Keratinocyte (primary cell): ENCODE results near the gene OBSCN. TPM values are rescaled to one million over a fixed set of nuclear protein-coding genes. Genes with fewer than 3 reads are reported as not detected.

Experiments used
- DNase-seq: peaks from one replicate; pipeline ENCODE4 v3.0.0-alpha.2; 2011; ENCODE audit warnings: low read depth, missing footprints, low spot score
- FAIRE-seq: peaks from 2 replicates; lab custom pipeline; 2011; peaks lifted over from hg19 to GRCh38; lab: Jason Lieb, UNC
- H2AFZ ChIP-seq: 2 replicates; pipeline ENCODE4 v1.6.0; 2012; ENCODE audit warnings: low read length, control low read depth, inconsistent platforms; ENCODE audit not compliant: control insufficient read depth
- H3K27ac ChIP-seq: 2 replicates; pipeline ENCODE4 v1.5.1; 2011; ENCODE audit warnings: low read length; ENCODE audit not compliant: control insufficient read depth, insufficient read depth
- H3K27me3 ChIP-seq: 3 replicates; pipeline ENCODE4 v1.6.0; 2011; ENCODE audit warnings: low read length; ENCODE audit not compliant: control insufficient read depth, insufficient read depth; ENCODE audit errors: extremely low read depth
- H3K36me3 ChIP-seq, 2 experiments: 2 replicates in 1 of 2; 3 replicates in 1 of 2; pipeline ENCODE4 v1.5.1; 2011; ENCODE audit warnings: low read length in 2 of 2, mild to moderate bottlenecking in 1 of 2; ENCODE audit not compliant: control insufficient read depth in 2 of 2, insufficient read depth in 2 of 2; ENCODE audit errors: extremely low read depth in 1 of 2
- H3K4me1 ChIP-seq: 3 replicates; pipeline ENCODE4 v1.5.1; 2011; ENCODE audit warnings: low read length; ENCODE audit not compliant: control insufficient read depth, insufficient read depth; ENCODE audit errors: extremely low read depth
- H3K4me2 ChIP-seq: 3 replicates; pipeline ENCODE4 v1.6.0; 2011; ENCODE audit warnings: low read depth, low read length; ENCODE audit not compliant: control insufficient read depth, insufficient read depth; ENCODE audit errors: extremely low read depth
- H3K4me3 ChIP-seq, 3 experiments: fragments of 200-600 bp in 1 of 3; sonication (generic) in 1 of 3; 2 replicates in 2 of 3; 3 replicates in 1 of 3; pipeline ENCODE4 v1.5.1; 2011 to 2016; ENCODE audit warnings: low read length in 3 of 3, mild to moderate bottlenecking in 3 of 3, control low read depth in 2 of 3, inconsistent platforms in 1 of 3, low read depth in 1 of 3, mixed read lengths in 1 of 3, mixed run types in 1 of 3, moderate library complexity in 1 of 3; ENCODE audit not compliant: control insufficient read depth in 2 of 3, insufficient read depth in 2 of 3; ENCODE audit errors: extremely low read depth in 1 of 3
- H3K79me2 ChIP-seq: 2 replicates; pipeline ENCODE4 v1.6.0; 2012; ENCODE audit warnings: low read length; ENCODE audit not compliant: control insufficient read depth, insufficient read depth
- H3K9ac ChIP-seq: 3 replicates; pipeline ENCODE4 v1.6.0; 2011; ENCODE audit warnings: low read length; ENCODE audit not compliant: control insufficient read depth, insufficient read depth; ENCODE audit errors: extremely low read depth
- H3K9me1 ChIP-seq: 3 replicates; pipeline ENCODE4 v1.6.0; 2011; ENCODE audit warnings: low read length; ENCODE audit not compliant: control insufficient read depth, insufficient read depth; ENCODE audit errors: extremely low read depth
- H3K9me3 ChIP-seq: 2 replicates; pipeline ENCODE4 v1.5.1; 2012; ENCODE audit warnings: low read depth, low read length; ENCODE audit not compliant: control insufficient read depth
- H4K20me1 ChIP-seq: 3 replicates; pipeline ENCODE4 v1.6.0; 2011; ENCODE audit warnings: low read length; ENCODE audit not compliant: control insufficient read depth, insufficient read depth; ENCODE audit errors: extremely low read depth
- CTCF ChIP-seq, 3 experiments: IDR thresholded peaks in 1 of 3; conservative IDR thresholded peaks in 1 of 3; optimal IDR thresholded peaks in 1 of 3; 2 replicates in 2 of 3; 3 replicates in 1 of 3; pipeline versions ENCODE3 to v1.5.1; 2011; ENCODE audit warnings: low read length in 3 of 3, mild to moderate bottlenecking in 3 of 3, moderate library complexity in 2 of 3, control low read depth in 1 of 3, inconsistent platforms in 1 of 3; ENCODE audit not compliant: insufficient read depth in 2 of 3; ENCODE audit errors: extremely low read depth in 1 of 3
- EZH2 ChIP-seq: IDR thresholded peaks from one replicate; pipeline ENCODE4 v1.6.1; 2012; ENCODE audit warnings: inconsistent platforms, mild to moderate bottlenecking, low read length, moderate library complexity
- dilution Hi-C: fragments of 300-500 bp; cut with MboI; formaldehyde crosslinking; loops from one replicate; pipeline ENCODE4 v1.7.0; 2020; ENCODE audit warnings: low sequenced_read_pairs; ENCODE audit not compliant: extremely low pct_ligation_motif_present
- polyA plus RNA-seq, 5 experiments: library from polyadenylated mRNA; depleted of rRNA in 3 of 5; stranded (reverse) in 3 of 5; stranded (forward) in 1 of 5; unstranded in 1 of 5; fragments of >200 nt; gene quantifications; 1 replicate in 1 of 5; 2 replicates in 3 of 5; 3 replicates in 1 of 5; pipeline versions ENCODE4 v1.2.1 to v1.2.3, GENCODE V29; 2011 to 2012; ENCODE audit warnings: missing spikeins in 2 of 5, low read depth in 1 of 5, low replicate concordance in 1 of 5

The OBSCN gene
- polyA plus RNA-seq, 1 donor (not counting 4 experiments of a cell fraction or from before 2014, with no cell fraction given), result 1.8 TPM

- no peak overlapping the region for H3K27ac ChIP-seq
- H3K4me1 ChIP-seq, result no peaks in the 10 kb centered on the region
- no peaks in the 10 kb centered on the region for H3K27me3 ChIP-seq
- TF ChIP-seq CTCF (optimal IDR thresholded peaks at IDR 0.05 in 1 of 3, IDR thresholded peaks at IDR 0.05 in 1 of 3, conservative IDR thresholded peaks at IDR 0.05 in 1 of 3; ENCODE audit: extremely low read depth in 1 of 3, insufficient read depth in 2 of 3, low read length in 3 of 3), result no peak
- TF ChIP-seq EZH2, result no peak
- no peak overlapping the region for H3K9ac ChIP-seq
- H3K9me3 ChIP-seq, result no peaks in the 10 kb centered on the region
- no peaks in the 10 kb centered on the region for H4K20me1 ChIP-seq
- dilution Hi-C loops, result no loop called here
- no peak for DNase-seq
- H2AFZ ChIP-seq, result no peak overlapping the region
- no peaks in the 10 kb centered on the region for H3K79me2 ChIP-seq
- no peak for FAIRE-seq
- no peak overlapping the region for H3K4me2 ChIP-seq
- no peaks in the 10 kb centered on the region for H3K9me1 ChIP-seq
- no peaks in the 10 kb centered on the region for H3K36me3 ChIP-seq
- no peak overlapping the region for H3K4me3 ChIP-seq
Observed at GRCh38 chr1:228280961-228281591, 73.2 kb downstream of the OBSCN start.

- H3K27ac ChIP-seq, result no peak overlapping the region
- no peak overlapping the region for H3K4me2 ChIP-seq
- no peaks in the 10 kb centered on the region for H3K9me3 ChIP-seq
- no peak overlapping the region for H3K4me3 ChIP-seq
- no peaks in the 10 kb centered on the region for H4K20me1 ChIP-seq
- dilution Hi-C loops, result no loop called here
- H3K79me2 ChIP-seq, result no peaks in the 10 kb centered on the region
- TF ChIP-seq EZH2, result no peak
- TF ChIP-seq CTCF (optimal IDR thresholded peaks at IDR 0.05 in 1 of 3, IDR thresholded peaks at IDR 0.05 in 1 of 3, conservative IDR thresholded peaks at IDR 0.05 in 1 of 3; ENCODE audit: extremely low read depth in 1 of 3, insufficient read depth in 2 of 3, low read length in 3 of 3), result no peak
- no peaks in the 10 kb centered on the region for H3K4me1 ChIP-seq
- H3K27me3 ChIP-seq, result no peaks in the 10 kb centered on the region
- no peak overlapping the region for H2AFZ ChIP-seq
- DNase-seq (no peak), FAIRE-seq (no peak)
- H3K9ac ChIP-seq, result no peak overlapping the region
- H3K36me3 ChIP-seq, result no peaks in the 10 kb centered on the region
- H3K9me1 ChIP-seq, result no peaks in the 10 kb centered on the region
Observed at GRCh38 chr1:228281631-228282328, 73.9 kb downstream of the OBSCN start.
